ENCODE measurements around the gene HCFC1R1.
"Not testable (repeated sequence)": the region's sequence is repeated elsewhere in the genome, so short reads cannot be mapped to it uniquely, and the experiment has no call there.

Gene HCFC1R1

GRCh38 chr16:3057181-3058138 is 33.7 kb upstream of the HCFC1R1 start:
- DNase-seq (ENCODE audit: low read depth, low spot score): no peak

GRCh38 chr16:3056336-3057180 is 32.8 kb upstream of the HCFC1R1 start:
- no peak for DNase-seq (ENCODE audit: low read depth, low spot score)

- DNase-seq (ENCODE audit: low read depth, low spot score): not testable (repeated sequence)
These were observed 32.0 kb upstream of the HCFC1R1 start for GRCh38 chr16:3055734-3056115.

- no peak for DNase-seq (ENCODE audit: low read depth, low spot score)
These were observed 31.4 kb upstream of the HCFC1R1 start for GRCh38 chr16:3054965-3055733.

GRCh38 chr16:3053330-3053710 is 29.6 kb upstream of the HCFC1R1 start:
- not testable (repeated sequence) for DNase-seq (ENCODE audit: low read depth, low spot score)

- not testable (repeated sequence) for DNase-seq (ENCODE audit: low read depth, low spot score)
These were observed 29.0 kb upstream of the HCFC1R1 start for GRCh38 chr16:3052571-3053329.

- no peak for DNase-seq (ENCODE audit: low read depth, low spot score)
These were observed 27.8 kb upstream of the HCFC1R1 start for GRCh38 chr16:3051494-3051893.

- no peak for DNase-seq (ENCODE audit: low read depth, low spot score)
These were observed 27.3 kb upstream of the HCFC1R1 start for GRCh38 chr16:3051009-3051408.

- DNase-seq (ENCODE audit: low read depth, low spot score): no peak
These were observed 26.7 kb upstream of the HCFC1R1 start for GRCh38 chr16:3050487-3050886.

- no peak for DNase-seq (ENCODE audit: low read depth, low spot score)
These were observed 26.3 kb upstream of the HCFC1R1 start for GRCh38 chr16:3049921-3050481.

GRCh38 chr16:3047387-3047720 is 23.6 kb upstream of the HCFC1R1 start:
- DNase-seq (ENCODE audit: low read depth, low spot score): no peak

GRCh38 chr16:3046641-3047386 is 23.1 kb upstream of the HCFC1R1 start:
- DNase-seq (ENCODE audit: low read depth, low spot score): no peak

- DNase-seq (ENCODE audit: low read depth, low spot score): peak; percentile 32
These were observed 22.3 kb upstream of the HCFC1R1 start, which contains the start of gene MMP25 for GRCh38 chr16:3045758-3046640. Gene MMP25, plus strand, starts transcription at chr16:3046561. Its CDS starts 357 bp downstream, at chr16:3046918.

- DNase-seq (ENCODE audit: low read depth, low spot score): no peak
These were observed 21.0 kb upstream of the HCFC1R1 start for GRCh38 chr16:3044708-3045107.

- DNase-seq (ENCODE audit: low read depth, low spot score): no peak
These were observed 18.6 kb upstream of the HCFC1R1 start for GRCh38 chr16:3042376-3042775.

- DNase-seq (ENCODE audit: low read depth, low spot score): no peak
These were observed 15.2 kb upstream of the HCFC1R1 start for GRCh38 chr16:3038896-3039295.

GRCh38 chr16:3038256-3038655 is 14.5 kb upstream of the HCFC1R1 start:
- peak; percentile 46 for DNase-seq (ENCODE audit: low read depth, low spot score)

GRCh38 chr16:3036726-3037315 is 13.1 kb upstream of the HCFC1R1 start, which contains the start of gene BICDL2:
Gene BICDL2, minus strand, starts transcription at chr16:3036944. Its CDS starts 1,448 bp downstream, at chr16:3035496.
- peak; percentile 7 for DNase-seq (ENCODE audit: low read depth, low spot score)

Data from ELF-1 (cell line).